ENCODE measurements around the gene VPS26B. TPM values are rescaled to one million over a fixed set of nuclear protein-coding genes. Genes with fewer than 3 reads are reported as not detected.

The VPS26B gene
- total RNA-seq, 1 donor = 36.5 TPM

- Histone ChIP-seq H3K9me3 (ENCODE audit: low read depth, low read length) (no peaks in the 10 kb centered on the region), H3K27me3 (ENCODE audit: insufficient read depth, low read length) (no peaks in the 10 kb centered on the region), H3K4me1 (ENCODE audit: insufficient read depth, low read length) (peaks cover 52% of the 10 kb centered on the region), H3K4me3 (ENCODE audit: low read length) (peak overlapping the region; percentile 99)
These were observed 516 bp downstream of the VPS26B start for GRCh38 chr11:134224710-134225664.

GRCh38 chr11:134226806-134227325 lies 2.4 kb downstream of the VPS26B start:
- no peaks in the 10 kb centered on the region for H3K9me3 ChIP-seq (ENCODE audit: low read depth, low read length)
- H3K4me3 ChIP-seq (ENCODE audit: low read length) = no peak overlapping the region
- peaks cover 70% of the 10 kb centered on the region for H3K4me1 ChIP-seq (ENCODE audit: insufficient read depth, low read length)
- H3K27me3 ChIP-seq (ENCODE audit: insufficient read depth, low read length) = no peaks in the 10 kb centered on the region

GRCh38 chr11:134228625-134229024 lies 4.2 kb downstream of the VPS26B start:
- Histone ChIP-seq H3K9me3 (ENCODE audit: low read depth, low read length) (no peaks in the 10 kb centered on the region), H3K27me3 (ENCODE audit: insufficient read depth, low read length) (no peaks in the 10 kb centered on the region), H3K4me1 (ENCODE audit: insufficient read depth, low read length) (peaks cover 76% of the 10 kb centered on the region), H3K4me3 (ENCODE audit: low read length) (no peak overlapping the region)

- H3K9me3 ChIP-seq (ENCODE audit: low read depth, low read length) = no peaks in the 10 kb centered on the region
- H3K4me1 ChIP-seq (ENCODE audit: insufficient read depth, low read length) = peaks cover 76% of the 10 kb centered on the region
- H3K27me3 ChIP-seq (ENCODE audit: insufficient read depth, low read length) = no peaks in the 10 kb centered on the region
- H3K4me3 ChIP-seq (ENCODE audit: low read length) = no peak overlapping the region
These were observed 4.8 kb downstream of the VPS26B start for GRCh38 chr11:134229126-134229790.

- H3K9me3 ChIP-seq (ENCODE audit: low read depth, low read length) = no peaks in the 10 kb centered on the region
- H3K4me3 ChIP-seq (ENCODE audit: low read length) = no peak overlapping the region
- no peaks in the 10 kb centered on the region for H3K27me3 ChIP-seq (ENCODE audit: insufficient read depth, low read length)
- peaks cover 73% of the 10 kb centered on the region for H3K4me1 ChIP-seq (ENCODE audit: insufficient read depth, low read length)
These were observed 5.9 kb downstream of the VPS26B start for GRCh38 chr11:134230339-134230738.

GRCh38 chr11:134231958-134232659 lies 7.6 kb downstream of the VPS26B start:
- Histone ChIP-seq H3K4me1 (ENCODE audit: insufficient read depth, low read length) (peaks cover 56% of the 10 kb centered on the region), H3K9me3 (ENCODE audit: low read depth, low read length) (no peaks in the 10 kb centered on the region), H3K27me3 (ENCODE audit: insufficient read depth, low read length) (no peaks in the 10 kb centered on the region), H3K4me3 (ENCODE audit: low read length) (no peak overlapping the region)

GRCh38 chr11:134233729-134234179 lies 9.3 kb downstream of the VPS26B start:
- Histone ChIP-seq H3K4me3 (ENCODE audit: low read length) (no peak overlapping the region), H3K27me3 (ENCODE audit: insufficient read depth, low read length) (no peaks in the 10 kb centered on the region), H3K4me1 (ENCODE audit: insufficient read depth, low read length) (peaks cover 45% of the 10 kb centered on the region), H3K9me3 (ENCODE audit: low read depth, low read length) (no peaks in the 10 kb centered on the region)

GRCh38 chr11:134235399-134235798 lies 10.9 kb downstream of the VPS26B start:
- no peaks in the 10 kb centered on the region for H3K27me3 ChIP-seq (ENCODE audit: insufficient read depth, low read length)
- no peaks in the 10 kb centered on the region for H3K9me3 ChIP-seq (ENCODE audit: low read depth, low read length)
- H3K4me3 ChIP-seq (ENCODE audit: low read length) = no peak overlapping the region
- peaks cover 29% of the 10 kb centered on the region for H3K4me1 ChIP-seq (ENCODE audit: insufficient read depth, low read length)

- Histone ChIP-seq H3K4me1 (ENCODE audit: insufficient read depth, low read length) (peaks cover 13% of the 10 kb centered on the region), H3K4me3 (ENCODE audit: low read length) (no peak overlapping the region), H3K27me3 (ENCODE audit: insufficient read depth, low read length) (no peaks in the 10 kb centered on the region), H3K9me3 (ENCODE audit: low read depth, low read length) (no peaks in the 10 kb centered on the region)
These were observed 12.5 kb downstream of the VPS26B start for GRCh38 chr11:134236834-134237556.

- no peaks in the 10 kb centered on the region for H3K9me3 ChIP-seq (ENCODE audit: low read depth, low read length)
- no peak overlapping the region for H3K4me3 ChIP-seq (ENCODE audit: low read length)
- peaks cover 8% of the 10 kb centered on the region for H3K4me1 ChIP-seq (ENCODE audit: insufficient read depth, low read length)
- H3K27me3 ChIP-seq (ENCODE audit: insufficient read depth, low read length) = no peaks in the 10 kb centered on the region
These were observed 13.1 kb downstream of the VPS26B start for GRCh38 chr11:134237557-134237922.

- Histone ChIP-seq H3K9me3 (ENCODE audit: low read depth, low read length) (no peaks in the 10 kb centered on the region), H3K4me1 (ENCODE audit: insufficient read depth, low read length) (no peaks in the 10 kb centered on the region), H3K27me3 (ENCODE audit: insufficient read depth, low read length) (no peaks in the 10 kb centered on the region), H3K4me3 (ENCODE audit: low read length) (no peak overlapping the region)
These were observed 14.5 kb downstream of the VPS26B start for GRCh38 chr11:134238956-134239355.

GRCh38 chr11:134240592-134240991 lies 16.1 kb downstream of the VPS26B start:
- H3K4me3 ChIP-seq (ENCODE audit: low read length) = no peak overlapping the region
- H3K27me3 ChIP-seq (ENCODE audit: insufficient read depth, low read length) = no peaks in the 10 kb centered on the region
- H3K4me1 ChIP-seq (ENCODE audit: insufficient read depth, low read length) = no peaks in the 10 kb centered on the region
- H3K9me3 ChIP-seq (ENCODE audit: low read depth, low read length) = no peaks in the 10 kb centered on the region

- Histone ChIP-seq H3K27me3 (ENCODE audit: insufficient read depth, low read length) (no peaks in the 10 kb centered on the region), H3K9me3 (ENCODE audit: low read depth, low read length) (no peaks in the 10 kb centered on the region), H3K4me1 (ENCODE audit: insufficient read depth, low read length) (no peaks in the 10 kb centered on the region), H3K4me3 (ENCODE audit: low read length) (no peak overlapping the region)
These were observed 17.9 kb downstream of the VPS26B start for GRCh38 chr11:134242376-134242775.

- Histone ChIP-seq H3K4me1 (ENCODE audit: insufficient read depth, low read length) (no peaks in the 10 kb centered on the region), H3K9me3 (ENCODE audit: low read depth, low read length) (no peaks in the 10 kb centered on the region), H3K27me3 (ENCODE audit: insufficient read depth, low read length) (no peaks in the 10 kb centered on the region), H3K4me3 (ENCODE audit: low read length) (no peak overlapping the region)
These were observed 19.4 kb downstream of the VPS26B start for GRCh38 chr11:134243913-134244312.
